Transverse colon (tissue), 3 donors: ENCODE measurements around the gene BACH2.

Experiments used
- CTCF ChIP-seq, 5 experiments: fragments of 200-600 bp in 3 of 5; fragments of 450-650 bp in 2 of 5; sonication (generic) in 3 of 5; IDR thresholded peaks; 1 replicate in 2 of 5; 2 replicates in 3 of 5; pipeline ENCODE4 v1.5.1; 2016 to 2017; ENCODE audit warnings: antibody characterized with exemption in 5 of 5, inconsistent platforms in 3 of 5, mild to moderate bottlenecking in 2 of 5, moderate library complexity in 1 of 5
- EP300 ChIP-seq: sonication (generic); formaldehyde crosslinking; IDR thresholded peaks from one replicate; pipeline ENCODE4 v1.6.1; 2017; ENCODE audit warnings: antibody characterized with exemption, low read depth
- POLR2A ChIP-seq: fragments of 450-650 bp; IDR thresholded peaks from one replicate; pipeline ENCODE4 v1.6.1; 2016; ENCODE audit warnings: antibody characterized with exemption, mild to moderate bottlenecking, moderate library complexity

- TF ChIP-seq CTCF (IDR thresholded peaks at IDR 0.05) (no peak), EP300 (no peak), POLR2A (no peak)
Measured at GRCh38 chr6:89959883-89960282, 336.8 kb downstream of the BACH2 start.
